ENCODE results near the gene NUP153. TPM values are rescaled to one million over a fixed set of nuclear protein-coding genes. Genes with fewer than 3 reads are reported as not detected.

The NUP153 gene
- total RNA-seq, 1 donor from 2014 or later, result 48.6 TPM

Other genes starting within 250 kb of the NUP153 start
- 17.2 and 31.6 TPM in 2 replicates for gene FAM8A1, start 106.6 kb downstream of the NUP153 start, total RNA-seq

Data from renal cortical epithelial cell (primary cell).